Measurements from ENCODE around the gene C2orf42. TPM values are rescaled to one million over a fixed set of nuclear protein-coding genes. Genes with fewer than 3 reads are reported as not detected.

Gene C2orf42
- total RNA-seq (2014; rRNA removed) (17.1 and 21.1 TPM in 2 replicates), Bru-seq, nascent RNA (percentile 59 among the genes with signal in this experiment), BruChase-seq, experiment 1, labeled RNA remaining after a 6-hour chase (percentile 64 among the genes with signal in this experiment), BruChase-seq, experiment 2, labeled RNA remaining after a 2-hour chase (percentile 61 among the genes with signal in this experiment)
- long read RNA-seq, transcript C2orf42-201 (10 exons, 2,581 nt) = major isoform, 8 of 36 reads
- long read RNA-seq, partial matches to known transcripts = 1 of 36 reads
- long read RNA-seq, other reads (novel, unspliced or antisense) = 27 of 36 reads

GRCh38 chr2:70190418-70191243, at the start of gene C2orf42:
TSS of gene C2orf42 (minus strand) at chr2:70191019. CDS start at chr2:70181985, 9,034 bp downstream.
- ChIA-PET CTCF (interaction anchor here (0.6 to 1.0 kb wide), 4 partner anchors 49 to 276 kb away, joined by 3 to 10 read pairs (median 4); partner anchors contain the start of gene MXD1), POLR2A (ENCODE audit: unreplicated experiment) (interaction anchor here (0.5 to 1.1 kb wide), 5 partner anchors 10 to 75 kb away, joined by 4 to 5 read pairs (median 4); no protein-coding TSS in a partner anchor)
- H3K27me3 ChIP-seq (ENCODE audit: low read length) = no peaks in the 10 kb centered on the region
- H3K4me3 ChIP-seq (ENCODE audit: low read length) = peak within 1 kb of the TSS; percentile 79
- H2AFZ ChIP-seq (ENCODE audit: low read length) = peak within 1 kb of the TSS; percentile 74
- TF ChIP-seq CTCF (conservative IDR thresholded peaks at IDR 0.05; ENCODE audit: low read depth, low read length) (no peak), EZH2 (IDR thresholded peaks at IDR 0.05; ENCODE audit: low read length, unreplicated experiment) (no peak), EZH2phosphoT487 (IDR thresholded peaks at IDR 0.05; ENCODE audit: borderline replicate concordance, low read length) (no peak)
- no TSS peak for BruUV-seq (replicated peaks)
- peaks cover 15% of the 10 kb centered on the region for H3K4me1 ChIP-seq (ENCODE audit: insufficient read depth, low read length)
- no peaks in the 10 kb centered on the region for H3K36me3 ChIP-seq (ENCODE audit: low read depth, low read length)
- peak; percentile 97 for DNase-seq
- H3K9ac ChIP-seq (ENCODE audit: low read length) = peak within 1 kb of the TSS; percentile 83
- no peaks in the 10 kb centered on the region for H3K9me2 ChIP-seq (replicated peaks; ENCODE audit: low read length)
- H3K79me2 ChIP-seq (ENCODE audit: low read length) = peaks cover 15% of the 10 kb centered on the region
- H3F3A ChIP-seq (ENCODE audit: low read length, unreplicated experiment) = no peaks in the 10 kb centered on the region
- peak within 1 kb of the TSS; percentile 85 for H3K4me2 ChIP-seq (ENCODE audit: low read length)
- intact Hi-C loops (cut with micrococcal nuclease) = loop anchor here (5.0 kb wide), 1 partner anchor 57 kb away; the partner anchor contains the start of gene TIA1
- peak; percentile 91 for ATAC-seq
- no peaks in the 10 kb centered on the region for H4K20me1 ChIP-seq (ENCODE audit: low read length)
- H3K27ac ChIP-seq (ENCODE audit: low read length) = peak within 1 kb of the TSS; percentile 77
- H3K9me3 ChIP-seq (ENCODE audit: low read length) = no peaks in the 10 kb centered on the region

- H3F3A ChIP-seq (ENCODE audit: low read length, unreplicated experiment) = no peaks in the 10 kb centered on the region
- peaks cover 31% of the 10 kb centered on the region for H3K36me3 ChIP-seq (ENCODE audit: low read depth, low read length)
- H3K9ac ChIP-seq (ENCODE audit: low read length) = no peak overlapping the region
- intact Hi-C loops (cut with micrococcal nuclease) = loop anchor here (10.0 kb wide), 1 partner anchor 326 kb away; the partner anchor contains the start of gene MXD1
- TF ChIP-seq EZH2 (IDR thresholded peaks at IDR 0.05; ENCODE audit: low read length, unreplicated experiment) = no peak
- TF ChIP-seq CTCF (conservative IDR thresholded peaks at IDR 0.05; ENCODE audit: low read depth, low read length) = no peak
- no peak for TF ChIP-seq EZH2phosphoT487 (IDR thresholded peaks at IDR 0.05; ENCODE audit: borderline replicate concordance, low read length)
- peaks cover 33% of the 10 kb centered on the region; the same call in 1 of the 2 replicates for H4K20me1 ChIP-seq (ENCODE audit: low read length)
- H3K4me3 ChIP-seq (ENCODE audit: low read length) = no peak overlapping the region
- peaks cover 7% of the 10 kb centered on the region for H3K4me1 ChIP-seq (ENCODE audit: insufficient read depth, low read length)
- ChIA-PET CTCF (no interaction called here), POLR2A (ENCODE audit: unreplicated experiment) (no interaction called here)
- peaks cover 100% of the 10 kb centered on the region for H3K79me2 ChIP-seq (ENCODE audit: low read length)
- no peaks in the 10 kb centered on the region for H3K9me2 ChIP-seq (replicated peaks; ENCODE audit: low read length)
- DNase-seq = no peak
- no peaks in the 10 kb centered on the region for H3K9me3 ChIP-seq (ENCODE audit: low read length)
- no TSS peak for BruUV-seq (replicated peaks)
- H3K4me2 ChIP-seq (ENCODE audit: low read length) = no peak overlapping the region
- no peak overlapping the region for H3K27ac ChIP-seq (ENCODE audit: low read length)
- no peak for ATAC-seq
- no peak overlapping the region for H2AFZ ChIP-seq (ENCODE audit: low read length)
- no peaks in the 10 kb centered on the region for H3K27me3 ChIP-seq (ENCODE audit: low read length)
These were observed 49.8 kb upstream of the C2orf42 start for GRCh38 chr2:70240599-70240998.
